ENCODE measurements around the gene HNMT.

- TF ChIP-seq EZH2 (IDR thresholded peaks at IDR 0.05; ENCODE audit: borderline replicate concordance, insufficient read depth, low read length, poor library complexity, severe bottlenecking) (no peak), CTCF (IDR thresholded peaks at IDR 0.05; ENCODE audit: poor library complexity, severe bottlenecking) (no peak), RAD21 (conservative IDR thresholded peaks at IDR 0.05) (no peak), EP300 (conservative IDR thresholded peaks at IDR 0.05; ENCODE audit: poor library complexity, severe bottlenecking) (no peak), MXI1 (conservative IDR thresholded peaks at IDR 0.05; ENCODE audit: poor library complexity, severe bottlenecking) (no peak), TAF1 (IDR thresholded peaks at IDR 0.05; ENCODE audit: low read depth) (no peak), POLR2AphosphoS5 (IDR thresholded peaks at IDR 0.05) (no peak), REST (IDR thresholded peaks at IDR 0.05; ENCODE audit: borderline replicate concordance) (no peak)
These were observed 96.0 kb downstream of the HNMT start for GRCh38 chr2:138060301-138060635.
